OCI-LY1 (cell line): Measurements from ENCODE around the gene PAX8.

Source experiments
- H2AFZ ChIP-seq: fragments of 200-600 bp; sonication (generic), shearing (Covaris generic); 2 replicates; pipeline ENCODE4 v1.6.0; 2014; ENCODE audit warnings: antibody characterized with exemption, mild to moderate bottlenecking, low read length
- H3F3A ChIP-seq: fragments of 200-600 bp; sonication (generic), shearing (Covaris generic); 2 replicates; pipeline ENCODE4 v1.6.0; 2014; ENCODE audit warnings: mild to moderate bottlenecking, antibody characterized with exemption, low read length, moderate library complexity; ENCODE audit not compliant: insufficient read depth
- H3K27ac ChIP-seq: fragments of 200-600 bp; sonication (generic); 2 replicates; pipeline ENCODE4 v1.5.1; 2014; ENCODE audit warnings: low read length, mixed run types, mild to moderate bottlenecking, low read depth; ENCODE audit not compliant: poor library complexity, severe bottlenecking
- H3K27me3 ChIP-seq: fragments of 200-600 bp; sonication (generic); 2 replicates; pipeline ENCODE4 v1.6.0; 2014; ENCODE audit warnings: antibody characterized with exemption, mild to moderate bottlenecking, low read length, moderate library complexity; ENCODE audit not compliant: insufficient read depth
- H3K36me3 ChIP-seq: fragments of 200-600 bp; sonication (generic); 2 replicates; pipeline ENCODE4 v1.6.1; 2014; ENCODE audit warnings: mild to moderate bottlenecking, antibody characterized with exemption, low read length, moderate library complexity, mixed read lengths; ENCODE audit not compliant: insufficient read depth
- H3K4me1 ChIP-seq: fragments of 200-600 bp; sonication (generic); 2 replicates; pipeline ENCODE4 v1.5.1; 2014; ENCODE audit warnings: mild to moderate bottlenecking, low read length, moderate library complexity; ENCODE audit not compliant: insufficient read depth, severe bottlenecking
- H3K4me2 ChIP-seq: fragments of 200-600 bp; sonication (generic), shearing (Covaris generic); 2 replicates; pipeline ENCODE4 v1.6.1; 2014; ENCODE audit warnings: low read length
- H3K4me3 ChIP-seq: fragments of 200-600 bp; sonication (generic); 2 replicates; pipeline ENCODE4 v1.5.1; 2014; ENCODE audit warnings: low read length, low read depth, mild to moderate bottlenecking, mixed read lengths; ENCODE audit not compliant: poor library complexity, severe bottlenecking
- H3K79me2 ChIP-seq: fragments of 200-600 bp; shearing (Covaris generic); 2 replicates; pipeline ENCODE4 v1.6.1; 2016; ENCODE audit warnings: mixed run types, low read length, mixed read lengths; ENCODE audit not compliant: insufficient read depth
- H3K9ac ChIP-seq: fragments of 200-600 bp; sonication (generic), shearing (Covaris generic); 2 replicates; pipeline ENCODE4 v1.6.1; 2014; ENCODE audit warnings: mild to moderate bottlenecking, low read length, mixed read lengths
- H3K9me2 ChIP-seq: fragments of 200-600 bp; sonication (generic), shearing (Covaris generic); 2 replicates; pipeline ENCODE4 v1.6.1; 2014; ENCODE audit warnings: low read depth, mild to moderate bottlenecking, low read length, mixed read lengths
- H3K9me3 ChIP-seq: fragments of 200-600 bp; shearing (Covaris generic); 2 replicates; pipeline ENCODE4 v1.6.1; 2014; ENCODE audit warnings: low read length, mixed read lengths
- H4K20me1 ChIP-seq: fragments of 200-600 bp; sonication (generic), shearing (Covaris generic); 2 replicates; pipeline ENCODE4 v1.6.0; 2016; ENCODE audit warnings: mild to moderate bottlenecking, low read length; ENCODE audit not compliant: insufficient read depth
- CTCF ChIP-seq: fragments of 200-600 bp; sonication (generic), shearing (Covaris generic); IDR thresholded peaks from 2 replicates; pipeline ENCODE4 v1.5.1; 2017; ENCODE audit warnings: mild to moderate bottlenecking, antibody characterized with exemption, low read length, moderate library complexity, mixed read lengths
- EZH2 ChIP-seq: fragments of 200-600 bp; sonication (generic), shearing (Covaris generic); IDR thresholded peaks from 2 replicates; pipeline ENCODE4 v1.8.0; 2017; ENCODE audit warnings: borderline replicate concordance, mixed run types, mild to moderate bottlenecking, antibody characterized with exemption, low read length, moderate library complexity, mixed read lengths

Gene PAX8

GRCh38 chr2:113198048-113198789 is 80.5 kb downstream of the PAX8 start:
- H3K9me2 ChIP-seq = no peaks in the 10 kb centered on the region
- H3K9me3 ChIP-seq = no peaks in the 10 kb centered on the region
- TF ChIP-seq EZH2 (no peak), CTCF (no peak)
- H3K4me3 ChIP-seq = peak overlapping the region; percentile 56
- peaks cover 6% of the 10 kb centered on the region for H3K4me1 ChIP-seq
- H3K4me2 ChIP-seq = peak overlapping the region; percentile 71
- no peaks in the 10 kb centered on the region for H4K20me1 ChIP-seq
- no peaks in the 10 kb centered on the region for H3F3A ChIP-seq
- no peak overlapping the region for H2AFZ ChIP-seq
- peaks cover 93% of the 10 kb centered on the region for H3K36me3 ChIP-seq
- H3K27ac ChIP-seq = no peak overlapping the region
- peak overlapping the region; percentile 54; the same call in 1 of the 2 replicates for H3K9ac ChIP-seq
- H3K79me2 ChIP-seq = no peaks in the 10 kb centered on the region
- no peaks in the 10 kb centered on the region for H3K27me3 ChIP-seq

- Histone ChIP-seq H3K36me3 (peaks cover 93% of the 10 kb centered on the region), H3K27ac (no peak overlapping the region), H4K20me1 (no peaks in the 10 kb centered on the region), H3K9me3 (no peaks in the 10 kb centered on the region), H2AFZ (no peak overlapping the region), H3K4me2 (no peak overlapping the region), H3F3A (no peaks in the 10 kb centered on the region), H3K9me2 (no peaks in the 10 kb centered on the region), H3K79me2 (no peaks in the 10 kb centered on the region), H3K4me1 (peaks cover 6% of the 10 kb centered on the region), H3K9ac (no peak overlapping the region), H3K27me3 (no peaks in the 10 kb centered on the region), H3K4me3 (no peak overlapping the region)
- no peak for TF ChIP-seq CTCF
- no peak for TF ChIP-seq EZH2
These were observed 81.2 kb downstream of the PAX8 start for GRCh38 chr2:113197347-113198047.

- H3K27ac ChIP-seq = no peak overlapping the region
- H3K4me1 ChIP-seq = peaks cover 6% of the 10 kb centered on the region
- no peaks in the 10 kb centered on the region for H3K9me3 ChIP-seq
- no peaks in the 10 kb centered on the region for H3F3A ChIP-seq
- no peaks in the 10 kb centered on the region for H4K20me1 ChIP-seq
- H3K79me2 ChIP-seq = no peaks in the 10 kb centered on the region
- no peak overlapping the region for H3K9ac ChIP-seq
- no peak overlapping the region for H3K4me2 ChIP-seq
- H3K36me3 ChIP-seq = peaks cover 92% of the 10 kb centered on the region
- no peaks in the 10 kb centered on the region for H3K27me3 ChIP-seq
- no peaks in the 10 kb centered on the region for H3K9me2 ChIP-seq
- no peak overlapping the region for H3K4me3 ChIP-seq
- TF ChIP-seq EZH2 = no peak
- TF ChIP-seq CTCF = no peak
- H2AFZ ChIP-seq = no peak overlapping the region
These were observed 81.9 kb downstream of the PAX8 start for GRCh38 chr2:113196839-113197238.
